ENCODE data around the gene THEMIS.

- no peak for TF ChIP-seq POLR2A (IDR thresholded peaks at IDR 0.05)
- TF ChIP-seq CTCF (IDR thresholded peaks at IDR 0.05 in 4 of 5, conservative IDR thresholded peaks at IDR 0.05 in 1 of 5): no peak
Observed at GRCh38 chr6:127793396-127793795, 107.5 kb downstream of the THEMIS start.
